GM13977 (cell line): ENCODE data around the gene ZXDC.

Source experiments
- DNase-seq: peaks from one replicate; pipeline ENCODE4 v3.0.0; 2012; ENCODE audit warnings: low spot score
- CTCF ChIP-seq: IDR thresholded peaks from 2 replicates; pipeline ENCODE4 v1.5.1; 2012; ENCODE audit warnings: mild to moderate bottlenecking, control low read depth; ENCODE audit not compliant: insufficient read depth; ENCODE audit errors: extremely low read depth, missing control alignments
- in situ Hi-C: fragments of 300-500 bp; cut with MboI; formaldehyde crosslinking; loops from one replicate; pipeline ENCODE4 v1.12.0; 2022; ENCODE audit warnings: low sequenced_read_pairs, low pct_unique_long_range_greater_than_20kb, mixed read lengths, inconsistent platforms; ENCODE audit not compliant: unreplicated experiment

Gene ZXDC

DNA sequence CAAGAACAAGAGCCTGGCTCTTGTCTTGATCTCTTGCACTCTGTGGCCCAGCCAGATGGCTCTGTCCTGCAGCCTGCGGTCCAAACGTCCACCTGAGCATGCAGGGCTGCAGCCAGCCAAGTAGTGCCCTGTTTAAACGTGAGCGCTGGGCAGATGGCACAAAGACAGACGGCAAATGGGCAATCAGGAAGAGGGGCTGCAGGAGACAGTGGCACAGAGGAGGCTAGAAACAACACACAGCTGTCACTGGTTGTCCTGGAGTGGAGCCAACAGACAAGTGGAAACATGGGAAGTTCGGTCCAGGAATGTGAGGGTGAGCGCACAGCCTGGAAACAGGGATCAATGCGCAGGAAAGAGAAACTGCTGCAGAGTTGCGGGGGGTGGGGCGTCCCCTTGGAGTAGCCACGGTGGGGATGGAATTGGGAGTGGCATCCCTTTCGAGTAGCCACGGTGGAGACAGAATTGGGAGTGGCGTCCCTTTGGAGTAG, 10.7 kb upstream of the ZXDC start:
- in situ Hi-C loops = no loop called here
- DNase-seq = no peak
- no peak for TF ChIP-seq CTCF

- TF ChIP-seq CTCF = no peak
- no peak for DNase-seq
- in situ Hi-C loops = no loop called here
Measured at GRCh38 chr3:126485956-126486355, 10.3 kb upstream of the ZXDC start.

- no peak for DNase-seq
- in situ Hi-C loops = no loop called here
- no peak for TF ChIP-seq CTCF
Measured at GRCh38 chr3:126485176-126485897, 9.6 kb upstream of the ZXDC start.

GRCh38 chr3:126484662-126485061, 9.0 kb upstream of the ZXDC start:
- DNase-seq = no peak
- in situ Hi-C loops = no loop called here
- TF ChIP-seq CTCF = no peak

- no peak for TF ChIP-seq CTCF
- DNase-seq = no peak
- in situ Hi-C loops = no loop called here
Measured at GRCh38 chr3:126484148-126484547, 8.5 kb upstream of the ZXDC start.

DNA sequence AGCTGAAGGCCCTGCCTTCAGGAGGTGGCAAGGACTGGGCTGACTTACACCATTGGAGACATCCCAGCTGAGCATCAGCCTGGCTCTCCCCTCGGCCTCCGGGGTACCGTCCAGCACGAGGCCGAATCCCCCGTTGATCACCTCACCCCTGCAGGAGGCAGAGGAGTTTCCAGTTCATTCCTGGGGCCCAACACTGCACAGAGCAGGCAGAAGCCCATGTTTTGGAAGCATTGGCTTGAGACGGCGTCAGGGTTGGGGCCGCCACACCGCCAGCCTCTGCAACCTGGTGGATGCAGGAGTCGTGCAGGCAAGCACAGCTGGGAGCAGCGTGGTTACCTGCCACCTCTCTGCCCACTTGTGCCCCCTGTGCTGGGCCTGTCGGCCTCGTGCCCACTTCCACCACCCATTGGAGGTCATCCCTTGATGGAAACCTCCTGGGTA, 7.7 kb upstream of the ZXDC start:
- no peak for TF ChIP-seq CTCF
- in situ Hi-C loops = no loop called here
- DNase-seq = no peak
